ENCODE measurements around the gene CDC5L.
A peak's percentile ranks its signal among the peaks of the same experiment; 100 is the strongest.

Gene CDC5L

GRCh38 chr6:44367681-44368080, 19.8 kb upstream of the CDC5L start:
- Histone ChIP-seq H3K27me3 (replicated peaks; ENCODE audit: control insufficient read depth, insufficient read depth, low read length, poor library complexity, severe bottlenecking) (no peaks in the 10 kb centered on the region), H3K9me3 (ENCODE audit: control insufficient read depth, low read length) (no peaks in the 10 kb centered on the region), H3K27ac (ENCODE audit: insufficient read depth, low read length, poor library complexity, severe bottlenecking) (no peak overlapping the region), H3K4me3 (ENCODE audit: insufficient read depth, low read depth, low read length, poor library complexity, severe bottlenecking) (no peak overlapping the region), H3K36me3 (ENCODE audit: control insufficient read depth, insufficient read depth, low read length) (no peaks in the 10 kb centered on the region), H3K4me1 (ENCODE audit: control insufficient read depth, insufficient read depth, low read length, poor library complexity, severe bottlenecking) (no peaks in the 10 kb centered on the region)
- DNase-seq = no peak

GRCh38 chr6:44373051-44373450, 14.5 kb upstream of the CDC5L start:
- Histone ChIP-seq H3K9me3 (ENCODE audit: control insufficient read depth, low read length) (no peaks in the 10 kb centered on the region), H3K36me3 (ENCODE audit: control insufficient read depth, insufficient read depth, low read length) (no peaks in the 10 kb centered on the region), H3K27me3 (replicated peaks; ENCODE audit: control insufficient read depth, insufficient read depth, low read length, poor library complexity, severe bottlenecking) (peaks cover 5% of the 10 kb centered on the region), H3K4me3 (ENCODE audit: insufficient read depth, low read depth, low read length, poor library complexity, severe bottlenecking) (no peak overlapping the region), H3K4me1 (ENCODE audit: control insufficient read depth, insufficient read depth, low read length, poor library complexity, severe bottlenecking) (no peaks in the 10 kb centered on the region), H3K27ac (ENCODE audit: insufficient read depth, low read length, poor library complexity, severe bottlenecking) (no peak overlapping the region)
- DNase-seq = no peak

- H3K36me3 ChIP-seq (ENCODE audit: control insufficient read depth, insufficient read depth, low read length) = no peaks in the 10 kb centered on the region
- H3K4me3 ChIP-seq (ENCODE audit: insufficient read depth, low read depth, low read length, poor library complexity, severe bottlenecking) = no peak overlapping the region
- H3K9me3 ChIP-seq (ENCODE audit: control insufficient read depth, low read length) = no peaks in the 10 kb centered on the region
- peaks cover 5% of the 10 kb centered on the region for H3K27me3 ChIP-seq (replicated peaks; ENCODE audit: control insufficient read depth, insufficient read depth, low read length, poor library complexity, severe bottlenecking)
- no peaks in the 10 kb centered on the region for H3K4me1 ChIP-seq (ENCODE audit: control insufficient read depth, insufficient read depth, low read length, poor library complexity, severe bottlenecking)
- DNase-seq = no peak
- no peak overlapping the region for H3K27ac ChIP-seq (ENCODE audit: insufficient read depth, low read length, poor library complexity, severe bottlenecking)
Measured at GRCh38 chr6:44373787-44374186, 13.7 kb upstream of the CDC5L start.

GRCh38 chr6:44375071-44375470, 12.4 kb upstream of the CDC5L start:
- Histone ChIP-seq H3K4me1 (ENCODE audit: control insufficient read depth, insufficient read depth, low read length, poor library complexity, severe bottlenecking) (no peaks in the 10 kb centered on the region), H3K27me3 (replicated peaks; ENCODE audit: control insufficient read depth, insufficient read depth, low read length, poor library complexity, severe bottlenecking) (peaks cover 5% of the 10 kb centered on the region), H3K36me3 (ENCODE audit: control insufficient read depth, insufficient read depth, low read length) (no peaks in the 10 kb centered on the region), H3K9me3 (ENCODE audit: control insufficient read depth, low read length) (no peaks in the 10 kb centered on the region), H3K4me3 (ENCODE audit: insufficient read depth, low read depth, low read length, poor library complexity, severe bottlenecking) (no peak overlapping the region), H3K27ac (ENCODE audit: insufficient read depth, low read length, poor library complexity, severe bottlenecking) (no peak overlapping the region)
- no peak for DNase-seq

GRCh38 chr6:44377484-44377883, 10.0 kb upstream of the CDC5L start:
- Histone ChIP-seq H3K27me3 (replicated peaks; ENCODE audit: control insufficient read depth, insufficient read depth, low read length, poor library complexity, severe bottlenecking) (peaks cover 5% of the 10 kb centered on the region), H3K27ac (ENCODE audit: insufficient read depth, low read length, poor library complexity, severe bottlenecking) (no peak overlapping the region), H3K36me3 (ENCODE audit: control insufficient read depth, insufficient read depth, low read length) (no peaks in the 10 kb centered on the region), H3K4me1 (ENCODE audit: control insufficient read depth, insufficient read depth, low read length, poor library complexity, severe bottlenecking) (no peaks in the 10 kb centered on the region), H3K4me3 (ENCODE audit: insufficient read depth, low read depth, low read length, poor library complexity, severe bottlenecking) (no peak overlapping the region), H3K9me3 (ENCODE audit: control insufficient read depth, low read length) (no peaks in the 10 kb centered on the region)
- DNase-seq = no peak

- Histone ChIP-seq H3K36me3 (ENCODE audit: control insufficient read depth, insufficient read depth, low read length) (no peaks in the 10 kb centered on the region), H3K9me3 (ENCODE audit: control insufficient read depth, low read length) (no peaks in the 10 kb centered on the region), H3K27me3 (replicated peaks; ENCODE audit: control insufficient read depth, insufficient read depth, low read length, poor library complexity, severe bottlenecking) (peaks cover 5% of the 10 kb centered on the region), H3K27ac (ENCODE audit: insufficient read depth, low read length, poor library complexity, severe bottlenecking) (no peak overlapping the region), H3K4me1 (ENCODE audit: control insufficient read depth, insufficient read depth, low read length, poor library complexity, severe bottlenecking) (no peaks in the 10 kb centered on the region), H3K4me3 (ENCODE audit: insufficient read depth, low read depth, low read length, poor library complexity, severe bottlenecking) (no peak overlapping the region)
- no peak for DNase-seq
Measured at GRCh38 chr6:44377971-44378370, 9.5 kb upstream of the CDC5L start.

GRCh38 chr6:44381739-44382138, 5.8 kb upstream of the CDC5L start:
- no peaks in the 10 kb centered on the region for H3K36me3 ChIP-seq (ENCODE audit: control insufficient read depth, insufficient read depth, low read length)
- no peak for DNase-seq
- no peak overlapping the region for H3K4me3 ChIP-seq (ENCODE audit: insufficient read depth, low read depth, low read length, poor library complexity, severe bottlenecking)
- no peaks in the 10 kb centered on the region for H3K27me3 ChIP-seq (replicated peaks; ENCODE audit: control insufficient read depth, insufficient read depth, low read length, poor library complexity, severe bottlenecking)
- no peak overlapping the region for H3K27ac ChIP-seq (ENCODE audit: insufficient read depth, low read length, poor library complexity, severe bottlenecking)
- H3K9me3 ChIP-seq (ENCODE audit: control insufficient read depth, low read length) = no peaks in the 10 kb centered on the region
- peaks cover 3% of the 10 kb centered on the region for H3K4me1 ChIP-seq (ENCODE audit: control insufficient read depth, insufficient read depth, low read length, poor library complexity, severe bottlenecking)

- Histone ChIP-seq H3K4me3 (ENCODE audit: insufficient read depth, low read depth, low read length, poor library complexity, severe bottlenecking) (no peak overlapping the region), H3K27me3 (replicated peaks; ENCODE audit: control insufficient read depth, insufficient read depth, low read length, poor library complexity, severe bottlenecking) (no peaks in the 10 kb centered on the region), H3K4me1 (ENCODE audit: control insufficient read depth, insufficient read depth, low read length, poor library complexity, severe bottlenecking) (peaks cover 26% of the 10 kb centered on the region), H3K9me3 (ENCODE audit: control insufficient read depth, low read length) (no peaks in the 10 kb centered on the region), H3K27ac (ENCODE audit: insufficient read depth, low read length, poor library complexity, severe bottlenecking) (peak overlapping the region; percentile 83), H3K36me3 (ENCODE audit: control insufficient read depth, insufficient read depth, low read length) (no peaks in the 10 kb centered on the region)
- DNase-seq = no peak
Measured at GRCh38 chr6:44386364-44386928, 1.1 kb upstream of the CDC5L start.

- H3K4me1 ChIP-seq (ENCODE audit: control insufficient read depth, insufficient read depth, low read length, poor library complexity, severe bottlenecking) = peaks cover 26% of the 10 kb centered on the region
- H3K36me3 ChIP-seq (ENCODE audit: control insufficient read depth, insufficient read depth, low read length) = peaks cover 3% of the 10 kb centered on the region
- peak overlapping the region; percentile 83 for H3K4me3 ChIP-seq (ENCODE audit: insufficient read depth, low read depth, low read length, poor library complexity, severe bottlenecking)
- H3K9me3 ChIP-seq (ENCODE audit: control insufficient read depth, low read length) = no peaks in the 10 kb centered on the region
- H3K27ac ChIP-seq (ENCODE audit: insufficient read depth, low read length, poor library complexity, severe bottlenecking) = peak overlapping the region; percentile 83
- DNase-seq = no peak
- H3K27me3 ChIP-seq (replicated peaks; ENCODE audit: control insufficient read depth, insufficient read depth, low read length, poor library complexity, severe bottlenecking) = no peaks in the 10 kb centered on the region
Measured at GRCh38 chr6:44386929-44387345, 569 bp upstream of the CDC5L start.

- Histone ChIP-seq H3K27ac (ENCODE audit: insufficient read depth, low read length, poor library complexity, severe bottlenecking) (peak overlapping the region; percentile 83), H3K9me3 (ENCODE audit: control insufficient read depth, low read length) (no peaks in the 10 kb centered on the region), H3K4me3 (ENCODE audit: insufficient read depth, low read depth, low read length, poor library complexity, severe bottlenecking) (peak overlapping the region; percentile 83), H3K4me1 (ENCODE audit: control insufficient read depth, insufficient read depth, low read length, poor library complexity, severe bottlenecking) (peaks cover 26% of the 10 kb centered on the region), H3K36me3 (ENCODE audit: control insufficient read depth, insufficient read depth, low read length) (peaks cover 14% of the 10 kb centered on the region), H3K27me3 (replicated peaks; ENCODE audit: control insufficient read depth, insufficient read depth, low read length, poor library complexity, severe bottlenecking) (no peaks in the 10 kb centered on the region)
- DNase-seq = no peak
Measured at GRCh38 chr6:44388135-44388487, 605 bp downstream of the CDC5L start.

Data from effector memory CD4-positive, alpha-beta T cell (primary cell).